Kidney epithelial cell (primary cell): Measurements from ENCODE around the gene LMF1. TPM values are rescaled to one million over a fixed set of nuclear protein-coding genes. Genes with fewer than 3 reads are reported as not detected.

ENCODE experiments used
- DNase-seq: peaks from one replicate; pipeline ENCODE4 v3.0.0-alpha.2; 2010; ENCODE audit warnings: low read depth
- H3K27me3 ChIP-seq: 2 replicates; pipeline ENCODE4 v1.6.0; 2011; ENCODE audit warnings: low read length; ENCODE audit not compliant: control insufficient read depth, insufficient read depth
- H3K36me3 ChIP-seq: 2 replicates; pipeline ENCODE4 v1.5.1; 2011; ENCODE audit warnings: low read length; ENCODE audit not compliant: control insufficient read depth, insufficient read depth
- H3K4me3 ChIP-seq: 2 replicates; pipeline ENCODE4 v1.5.1; 2011; ENCODE audit warnings: low read depth, mild to moderate bottlenecking, control low read depth, low read length
- CTCF ChIP-seq: IDR thresholded peaks from 2 replicates; pipeline ENCODE4 v1.5.1; 2011; ENCODE audit warnings: mild to moderate bottlenecking, moderate library complexity, low read length, control low read depth, inconsistent platforms; ENCODE audit not compliant: insufficient read depth, poor library complexity, severe bottlenecking
- total RNA-seq: library from RNA; depleted of rRNA; stranded (reverse); fragments of >200 nt; gene quantifications from 2 replicates; pipeline ENCODE4 v1.2.3, GENCODE V29; 2015

LMF1 gene
- total RNA-seq, 1 donor from 2014 or later, result 26.3 TPM

- no peak for TF ChIP-seq CTCF
- Histone ChIP-seq H3K27me3 (peaks cover 4% of the 10 kb centered on the region), H3K4me3 (no peak overlapping the region), H3K36me3 (no peaks in the 10 kb centered on the region)
- no peak for DNase-seq
These were observed 83.7 kb downstream of the LMF1 start for GRCh38 chr16:886802-887731.

DNA sequence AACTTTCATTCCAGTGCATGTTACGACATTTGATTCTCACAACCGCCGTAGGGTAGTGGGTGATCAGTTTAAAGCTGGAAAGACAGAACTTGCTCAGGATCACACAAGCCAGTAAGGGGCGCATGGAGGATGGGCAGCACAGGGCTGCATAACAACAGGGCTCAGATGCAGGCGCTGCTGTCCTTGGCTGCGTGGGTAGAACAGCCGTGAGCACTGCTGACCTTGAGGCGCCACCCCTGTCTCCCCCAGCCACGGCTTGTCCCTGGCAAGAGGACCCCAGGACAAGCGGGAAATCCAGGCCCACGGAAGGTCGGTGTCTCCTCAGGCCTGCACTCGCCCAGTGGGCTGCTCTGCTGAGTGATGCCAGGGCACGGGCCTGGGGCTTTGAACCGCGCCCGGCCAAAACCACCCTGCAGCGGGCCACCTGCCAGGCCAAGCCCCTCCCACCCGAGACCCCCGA, 84.7 kb downstream of the LMF1 start:
- no peaks in the 10 kb centered on the region for H3K36me3 ChIP-seq
- no peak for DNase-seq
- peaks cover 4% of the 10 kb centered on the region for H3K27me3 ChIP-seq
- TF ChIP-seq CTCF, result no peak
- no peak overlapping the region for H3K4me3 ChIP-seq

DNA sequence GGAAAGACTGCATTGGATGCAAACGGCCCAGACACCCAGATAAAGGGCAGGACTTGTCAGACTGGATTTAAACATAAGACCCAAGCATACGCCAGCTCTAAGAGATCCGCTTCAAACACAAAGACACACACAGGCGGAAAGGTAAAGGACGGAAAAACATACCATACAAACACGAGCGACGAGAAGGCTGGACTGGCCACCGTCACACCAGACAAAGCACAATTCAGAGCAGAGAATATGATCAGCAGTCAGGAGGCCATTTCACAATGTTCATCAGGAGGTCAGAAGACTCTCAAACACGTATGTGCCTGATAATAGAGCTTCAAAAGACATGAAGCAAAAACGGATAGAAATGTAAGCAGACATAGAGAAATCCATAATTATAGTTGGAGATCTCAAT, 85.4 kb downstream of the LMF1 start:
- Histone ChIP-seq H3K4me3 (no peak overlapping the region), H3K36me3 (no peaks in the 10 kb centered on the region), H3K27me3 (peaks cover 4% of the 10 kb centered on the region)
- DNase-seq, result no peak
- TF ChIP-seq CTCF, result no peak

DNA sequence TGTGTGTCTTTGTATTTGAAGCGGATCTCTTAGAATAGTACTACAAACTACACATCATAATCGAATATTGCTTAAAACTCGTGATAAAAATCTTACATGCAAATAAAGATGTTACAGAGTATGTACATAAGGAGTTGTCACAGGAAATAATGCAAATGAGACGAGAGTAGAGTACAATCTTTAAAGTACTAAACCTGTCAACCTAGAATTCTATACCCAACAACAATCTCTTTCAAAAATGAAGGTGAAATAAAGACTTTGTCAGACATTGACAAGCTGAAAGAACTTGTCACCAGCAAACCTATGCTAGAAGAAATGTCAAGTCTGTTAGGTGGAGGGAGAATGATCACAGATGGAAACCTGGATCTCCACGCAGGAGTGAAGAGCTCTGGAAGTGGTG, 86.6 kb downstream of the LMF1 start:
- peaks cover 4% of the 10 kb centered on the region for H3K27me3 ChIP-seq
- no peak for TF ChIP-seq CTCF
- no peak overlapping the region for H3K4me3 ChIP-seq
- no peaks in the 10 kb centered on the region for H3K36me3 ChIP-seq
- DNase-seq, result no peak

GRCh38 chr16:883781-884180, 87.0 kb downstream of the LMF1 start:
- Histone ChIP-seq H3K36me3 (no peaks in the 10 kb centered on the region), H3K27me3 (peaks cover 4% of the 10 kb centered on the region), H3K4me3 (no peak overlapping the region)
- no peak for DNase-seq
- no peak for TF ChIP-seq CTCF
